Dendritic cell treated with granulocyte-macrophage colony-stimulating factor and Interleukin-4, amounts not matched to agents 40 ng/mL and 50 ng/mL, for 4 days (primary cell): ENCODE data around the gene GAB4.
"Not testable (repeated sequence)": the region's sequence is repeated elsewhere in the genome, so short reads cannot be mapped to it uniquely, and the experiment has no call there.

Experiments
- H3K27ac Mint-ChIP-seq: one replicate; pipeline ENCODE4 v1.8.0; 2022; ENCODE audit warnings: mild to moderate bottlenecking, mixed read lengths
- H3K27me3 Mint-ChIP-seq: one replicate; pipeline ENCODE4 v1.8.0; 2022; ENCODE audit warnings: mild to moderate bottlenecking, mixed read lengths
- H3K36me3 Mint-ChIP-seq: one replicate; pipeline ENCODE4 v1.8.0; 2022; ENCODE audit warnings: low read depth, mixed read lengths
- H3K4me1 Mint-ChIP-seq: one replicate; pipeline ENCODE4 v1.8.0; 2022; ENCODE audit warnings: low read depth, mixed read lengths
- H3K4me3 Mint-ChIP-seq: one replicate; pipeline ENCODE4 v1.8.0; 2022; ENCODE audit warnings: mild to moderate bottlenecking, moderate library complexity, mixed read lengths
- H3K9me3 Mint-ChIP-seq: one replicate; pipeline ENCODE4 v1.8.0; 2022; ENCODE audit warnings: mixed read lengths
- intact Hi-C: fragments of 100-400 bp; cut with micrococcal nuclease; formaldehyde crosslinking; loops from one replicate; pipeline ENCODE4 v1.15.0; 2022

GAB4 gene, protein sequence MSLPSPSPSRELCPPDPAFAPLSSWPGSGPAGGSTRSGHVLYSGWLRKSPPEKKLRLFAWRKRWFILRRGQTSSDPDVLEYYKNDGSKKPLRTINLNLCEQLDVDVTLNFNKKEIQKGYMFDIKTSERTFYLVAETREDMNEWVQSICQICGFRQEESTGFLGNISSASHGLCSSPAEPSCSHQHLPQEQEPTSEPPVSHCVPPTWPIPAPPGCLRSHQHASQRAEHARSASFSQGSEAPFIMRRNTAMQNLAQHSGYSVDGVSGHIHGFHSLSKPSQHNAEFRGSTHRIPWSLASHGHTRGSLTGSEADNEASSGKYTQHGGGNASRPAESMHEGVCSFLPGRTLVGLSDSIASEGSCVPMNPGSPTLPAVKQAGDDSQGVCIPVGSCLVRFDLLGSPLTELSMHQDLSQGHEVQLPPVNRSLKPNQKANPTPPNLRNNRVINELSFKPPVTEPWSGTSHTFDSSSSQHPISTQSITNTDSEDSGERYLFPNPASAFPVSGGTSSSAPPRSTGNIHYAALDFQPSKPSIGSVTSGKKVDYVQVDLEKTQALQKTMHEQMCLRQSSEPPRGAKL

GRCh38 chr22:17007852-17008731 lies at the start of gene GAB4:
GAB4 (minus strand) TSS chr22:17008222; CDS start chr22:17008114, 108 bp downstream.
- Mint-ChIP-seq H3K9me3 (peaks cover 11% of the 10 kb centered on the region), H3K4me1 (no peaks in the 10 kb centered on the region), H3K27me3 (peaks cover 37% of the 10 kb centered on the region), H3K4me3 (no peak within 1 kb of the TSS), H3K27ac (no peak within 1 kb of the TSS), H3K36me3 (no peaks in the 10 kb centered on the region)
- intact Hi-C loops, result no loop called here

DNA sequence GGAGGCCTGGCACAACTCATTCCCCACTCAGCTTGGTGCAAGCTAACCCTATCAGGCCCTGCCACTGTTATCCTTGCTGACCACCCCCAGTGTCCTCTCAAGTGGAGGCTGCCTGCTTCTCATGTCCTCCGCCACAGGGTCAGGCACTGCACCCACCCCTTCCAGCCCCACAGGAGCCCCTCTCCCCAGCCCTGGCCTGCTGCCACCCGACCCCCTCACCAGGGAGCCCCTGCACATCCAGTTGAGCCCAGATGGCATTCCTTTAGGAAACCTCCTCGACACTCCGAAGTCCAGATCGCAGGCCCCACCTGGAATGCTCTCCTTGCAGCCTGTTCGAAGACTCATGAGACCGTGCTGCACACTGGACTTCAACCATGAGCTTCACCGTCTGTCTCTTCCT lies 48.8 kb upstream of the GAB4 start:
- Mint-ChIP-seq H3K9me3 (no peaks in the 10 kb centered on the region), H3K27me3 (no peaks in the 10 kb centered on the region), H3K4me1 (peaks cover 5% of the 10 kb centered on the region), H3K27ac (no peak overlapping the region), H3K36me3 (no peaks in the 10 kb centered on the region), H3K4me3 (no peak overlapping the region)
- intact Hi-C loops, result loop anchor here (10.0 kb wide), 2 partner anchors 62 to 282 kb away; no protein-coding TSS in a partner anchor

- Mint-ChIP-seq H3K4me3 (no peak overlapping the region), H3K27me3 (peaks cover under 1% of the 10 kb centered on the region), H3K9me3 (no peaks in the 10 kb centered on the region), H3K4me1 (peaks cover 5% of the 10 kb centered on the region), H3K36me3 (no peaks in the 10 kb centered on the region), H3K27ac (no peak overlapping the region)
- intact Hi-C loops, result loop anchor here (10.0 kb wide), 2 partner anchors 61 to 281 kb away; no protein-coding TSS in a partner anchor
Observed at GRCh38 chr22:17056058-17056457, 48.0 kb upstream of the GAB4 start.

- no peaks in the 10 kb centered on the region for H3K9me3 Mint-ChIP-seq
- no peak overlapping the region for H3K4me3 Mint-ChIP-seq
- peaks cover 29% of the 10 kb centered on the region for H3K4me1 Mint-ChIP-seq
- H3K27ac Mint-ChIP-seq, result no peak overlapping the region
- intact Hi-C loops, result no loop called here
- peaks cover 3% of the 10 kb centered on the region for H3K27me3 Mint-ChIP-seq
- H3K36me3 Mint-ChIP-seq, result no peaks in the 10 kb centered on the region
Observed at GRCh38 chr22:17047656-17048055, 39.6 kb upstream of the GAB4 start.

DNA sequence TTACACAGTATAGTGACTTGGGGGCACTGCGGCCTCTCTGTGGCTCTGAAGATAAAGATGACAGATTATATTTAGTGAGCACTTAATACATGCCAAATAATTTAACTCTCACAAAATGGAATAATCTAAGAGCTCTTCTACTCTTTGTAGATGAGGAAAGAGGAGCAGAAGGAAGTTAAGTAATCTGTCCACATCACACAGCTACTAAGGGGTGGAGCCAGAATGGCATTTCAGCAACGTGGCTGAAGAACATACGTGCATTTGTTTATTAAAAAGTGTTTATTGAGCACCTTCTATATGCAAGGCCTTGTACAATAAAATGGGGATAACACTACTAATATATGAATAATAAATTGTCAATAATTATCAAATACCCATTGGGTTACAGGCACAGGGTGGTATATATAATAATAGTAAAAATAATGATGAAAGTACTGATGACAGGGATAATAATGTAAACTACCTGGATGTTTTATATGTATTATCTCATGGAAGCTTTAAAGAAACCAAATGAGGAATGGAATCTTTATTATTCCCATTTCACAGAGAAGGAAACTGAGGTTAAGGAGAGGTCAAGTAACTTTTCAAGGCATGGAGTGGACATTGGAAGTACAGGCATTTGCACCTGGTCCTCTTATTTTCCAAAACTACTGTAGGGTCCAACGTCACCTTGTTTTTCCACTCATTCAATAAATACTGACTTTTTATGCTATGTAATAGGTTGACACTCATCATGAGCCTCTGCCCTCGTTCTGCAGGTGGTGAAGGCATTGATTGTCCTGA lies 38.7 kb upstream of the GAB4 start:
- intact Hi-C loops, result no loop called here
- no peak overlapping the region for H3K27ac Mint-ChIP-seq
- H3K9me3 Mint-ChIP-seq, result no peaks in the 10 kb centered on the region
- H3K4me1 Mint-ChIP-seq, result peaks cover 29% of the 10 kb centered on the region
- no peak overlapping the region for H3K4me3 Mint-ChIP-seq
- H3K36me3 Mint-ChIP-seq, result no peaks in the 10 kb centered on the region
- H3K27me3 Mint-ChIP-seq, result peaks cover 3% of the 10 kb centered on the region

DNA sequence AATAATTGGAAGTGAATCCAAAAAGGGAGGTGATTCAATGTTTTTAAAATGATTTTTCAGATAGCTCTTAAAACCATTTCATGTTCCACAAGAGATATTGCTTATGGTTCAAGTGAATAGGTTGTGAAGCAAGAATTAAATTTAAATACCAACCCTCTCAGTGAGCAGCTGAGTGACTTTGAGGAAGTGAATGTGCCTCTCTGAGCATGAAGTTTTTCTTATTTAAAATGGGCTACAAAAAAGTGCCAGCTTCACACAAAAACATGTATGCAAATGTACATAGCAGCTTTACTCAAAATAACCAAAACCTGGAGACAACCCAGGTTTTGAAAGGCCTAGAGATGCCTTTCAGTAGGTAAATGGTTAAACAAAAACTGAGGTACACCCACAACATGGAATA lies 35.5 kb upstream of the GAB4 start:
- H3K27me3 Mint-ChIP-seq, result peaks cover 6% of the 10 kb centered on the region
- intact Hi-C loops, result no loop called here
- H3K27ac Mint-ChIP-seq, result no peak overlapping the region
- H3K9me3 Mint-ChIP-seq, result no peaks in the 10 kb centered on the region
- H3K36me3 Mint-ChIP-seq, result no peaks in the 10 kb centered on the region
- H3K4me1 Mint-ChIP-seq, result peaks cover 26% of the 10 kb centered on the region
- no peak overlapping the region for H3K4me3 Mint-ChIP-seq

- H3K4me1 Mint-ChIP-seq, H3K27ac Mint-ChIP-seq, intact Hi-C loops, H3K36me3 Mint-ChIP-seq, H3K9me3 Mint-ChIP-seq: not testable (repeated sequence)
- Mint-ChIP-seq H3K27me3 (peaks cover 38% of the 10 kb centered on the region), H3K4me3 (peak overlapping the region; percentile 48)
Observed at GRCh38 chr22:17036842-17037711, 29.1 kb upstream of the GAB4 start.

DNA sequence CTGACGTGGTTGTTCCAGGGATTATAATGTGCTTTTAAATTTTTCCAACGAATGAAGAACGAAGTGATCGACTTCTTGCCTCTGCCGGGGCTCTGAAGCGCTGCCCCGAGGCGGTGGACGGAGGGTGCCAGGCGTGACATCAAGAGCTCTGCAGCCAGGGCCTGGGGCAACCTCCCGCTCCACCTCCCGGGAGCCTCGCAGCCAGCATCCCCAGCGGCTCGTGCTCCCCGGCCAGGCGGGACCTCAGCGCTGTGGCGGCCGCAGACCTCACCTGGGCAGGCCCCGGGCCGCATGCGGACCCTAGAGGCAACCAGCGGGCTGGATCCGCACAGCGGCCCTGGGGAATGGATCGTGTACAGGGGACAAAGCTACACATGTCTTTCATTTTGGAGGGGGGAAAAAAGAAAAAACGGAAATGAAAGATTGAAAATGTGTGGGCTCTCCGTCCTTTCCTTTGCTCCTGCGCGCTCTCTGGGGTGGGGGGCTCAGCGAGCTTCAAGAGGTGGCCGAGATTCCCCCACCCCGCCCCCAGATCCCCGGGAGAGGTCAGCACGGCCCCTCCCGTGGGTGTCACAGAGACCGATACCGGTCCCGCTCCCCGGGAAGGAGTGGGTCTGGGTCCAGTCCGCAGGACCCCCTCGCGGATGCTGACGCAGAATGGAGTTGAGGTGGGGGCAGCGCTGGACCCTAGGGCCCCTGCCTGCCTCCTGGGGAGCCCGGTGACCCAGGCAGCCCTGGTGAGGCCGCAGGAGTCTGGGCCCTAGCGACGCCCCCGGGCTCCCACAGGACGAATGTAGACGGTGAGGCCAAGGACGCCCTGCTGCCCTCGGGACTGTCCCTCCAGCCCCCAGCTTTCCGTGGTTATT lies 28.2 kb upstream of the GAB4 start:
- H3K27ac Mint-ChIP-seq, intact Hi-C loops, H3K9me3 Mint-ChIP-seq, H3K4me1 Mint-ChIP-seq, H3K36me3 Mint-ChIP-seq: not testable (repeated sequence)
- peaks cover 40% of the 10 kb centered on the region for H3K27me3 Mint-ChIP-seq
- peak overlapping the region; percentile 66 for H3K4me3 Mint-ChIP-seq

- Mint-ChIP-seq H3K27ac (no peak overlapping the region), H3K36me3 (no peaks in the 10 kb centered on the region), H3K27me3 (peaks cover 40% of the 10 kb centered on the region), H3K4me3 (no peak overlapping the region), H3K4me1 (peaks cover 6% of the 10 kb centered on the region), H3K9me3 (no peaks in the 10 kb centered on the region)
- intact Hi-C loops, result no loop called here
Observed at GRCh38 chr22:17035246-17035645, 27.2 kb upstream of the GAB4 start.

DNA sequence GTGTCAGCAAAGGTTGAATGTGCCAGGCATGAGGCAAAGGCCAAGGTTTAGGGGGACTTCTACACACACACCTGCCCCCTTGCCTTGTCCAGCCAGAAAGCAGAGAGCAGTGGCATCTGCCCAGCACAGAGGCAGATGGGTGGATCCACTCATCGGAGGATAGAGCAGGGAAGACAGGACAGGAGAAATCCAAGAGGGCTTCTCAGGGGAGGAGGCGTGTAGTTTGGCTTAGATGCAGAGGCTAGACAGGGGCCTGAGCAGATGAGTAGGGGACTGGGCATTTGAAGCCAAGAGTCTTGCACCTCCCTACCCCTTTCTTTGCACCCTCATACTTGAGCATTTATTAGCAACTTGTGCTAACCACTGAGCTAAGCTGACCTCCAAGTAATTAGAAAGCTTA lies 26.5 kb upstream of the GAB4 start:
- H3K27ac Mint-ChIP-seq, intact Hi-C loops, H3K4me1 Mint-ChIP-seq, H3K4me3 Mint-ChIP-seq, H3K9me3 Mint-ChIP-seq, H3K36me3 Mint-ChIP-seq: not testable (repeated sequence)
- H3K27me3 Mint-ChIP-seq, result peaks cover 37% of the 10 kb centered on the region

DNA sequence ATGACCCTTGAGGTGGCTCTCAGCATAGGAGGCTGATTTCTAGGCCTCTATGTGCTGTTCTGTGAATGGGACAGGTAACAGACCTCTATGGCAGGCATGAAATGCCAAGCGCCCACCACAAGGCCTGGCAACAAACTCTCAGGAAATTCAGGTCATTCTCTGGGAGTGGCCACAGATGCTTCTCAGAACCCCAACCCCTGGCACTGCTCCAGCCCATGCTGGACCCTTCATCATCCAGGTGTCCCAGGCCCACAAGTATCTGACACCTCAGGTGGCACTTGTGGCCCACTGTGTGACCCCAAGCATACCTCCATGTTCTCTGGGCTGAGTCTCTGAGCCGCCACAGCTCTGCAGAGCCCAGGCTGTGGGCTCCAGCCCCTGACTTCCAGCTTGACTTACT lies 24.3 kb upstream of the GAB4 start:
- H3K4me3 Mint-ChIP-seq, H3K4me1 Mint-ChIP-seq, H3K9me3 Mint-ChIP-seq, H3K36me3 Mint-ChIP-seq, intact Hi-C loops, H3K27ac Mint-ChIP-seq: not testable (repeated sequence)
- H3K27me3 Mint-ChIP-seq, result peaks cover 25% of the 10 kb centered on the region

- H3K27ac Mint-ChIP-seq, H3K4me3 Mint-ChIP-seq, intact Hi-C loops, H3K36me3 Mint-ChIP-seq, H3K4me1 Mint-ChIP-seq: not testable (repeated sequence)
- Mint-ChIP-seq H3K27me3 (peaks cover 18% of the 10 kb centered on the region), H3K9me3 (peaks cover 10% of the 10 kb centered on the region)
Observed at GRCh38 chr22:17024380-17024779, 16.4 kb upstream of the GAB4 start.
